ENCODE data around the gene BTBD1. TPM values are rescaled to one million over a fixed set of nuclear protein-coding genes. Genes with fewer than 3 reads are reported as not detected.

The BTBD1 gene
- total RNA-seq, 2 donors from 2014 or later = 35.9 to 37.0 TPM

- H3K27ac ChIP-seq (ENCODE audit: low read depth, low read length) = no peak overlapping the region
- no peaks in the 10 kb centered on the region for H3K4me1 Mint-ChIP-seq
- no peak overlapping the region for H3K9ac ChIP-seq (ENCODE audit: extremely low read depth, low read length, poor library complexity, severe bottlenecking)
- H3K4me3 ChIP-seq (ENCODE audit: low read length) = no peak overlapping the region
- DNase-seq = no peak
- no peak overlapping the region for H3K4me3 Mint-ChIP-seq
- H3K9me3 Mint-ChIP-seq = no peaks in the 10 kb centered on the region
- no peaks in the 10 kb centered on the region for H3K36me3 Mint-ChIP-seq (ENCODE audit: low read depth)
- H3K9me3 ChIP-seq (ENCODE audit: control insufficient read depth, low read length) = no peaks in the 10 kb centered on the region
- H3K27me3 Mint-ChIP-seq (ENCODE audit: insufficient read depth) = peaks cover 11% of the 10 kb centered on the region
- H3K27ac Mint-ChIP-seq = no peak overlapping the region
- TF ChIP-seq, protein P1, sequence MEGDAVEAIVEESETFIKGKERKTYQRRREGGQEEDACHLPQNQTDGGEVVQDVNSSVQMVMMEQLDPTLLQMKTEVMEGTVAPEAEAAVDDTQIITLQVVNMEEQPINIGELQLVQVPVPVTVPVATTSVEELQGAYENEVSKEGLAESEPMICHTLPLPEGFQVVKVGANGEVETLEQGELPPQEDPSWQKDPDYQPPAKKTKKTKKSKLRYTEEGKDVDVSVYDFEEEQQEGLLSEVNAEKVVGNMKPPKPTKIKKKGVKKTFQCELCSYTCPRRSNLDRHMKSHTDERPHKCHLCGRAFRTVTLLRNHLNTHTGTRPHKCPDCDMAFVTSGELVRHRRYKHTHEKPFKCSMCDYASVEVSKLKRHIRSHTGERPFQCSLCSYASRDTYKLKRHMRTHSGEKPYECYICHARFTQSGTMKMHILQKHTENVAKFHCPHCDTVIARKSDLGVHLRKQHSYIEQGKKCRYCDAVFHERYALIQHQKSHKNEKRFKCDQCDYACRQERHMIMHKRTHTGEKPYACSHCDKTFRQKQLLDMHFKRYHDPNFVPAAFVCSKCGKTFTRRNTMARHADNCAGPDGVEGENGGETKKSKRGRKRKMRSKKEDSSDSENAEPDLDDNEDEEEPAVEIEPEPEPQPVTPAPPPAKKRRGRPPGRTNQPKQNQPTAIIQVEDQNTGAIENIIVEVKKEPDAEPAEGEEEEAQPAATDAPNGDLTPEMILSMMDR (conservative IDR thresholded peaks at IDR 0.05) = no peak
- H3K27me3 ChIP-seq (ENCODE audit: control insufficient read depth, insufficient read depth, low read length, poor library complexity, severe bottlenecking) = no peaks in the 10 kb centered on the region
- no peaks in the 10 kb centered on the region for H3K4me1 ChIP-seq (ENCODE audit: control insufficient read depth, insufficient read depth, low read length)
- 96% methylated on average over 3 to 6 of the region's 6 CpGs for WGBS, 2 experiments (ENCODE audit: insufficient coverage in 1 of 2, insufficient read length in 1 of 2)
- H3K36me3 ChIP-seq (ENCODE audit: control insufficient read depth, insufficient read depth, low read length) = no peaks in the 10 kb centered on the region
Measured at GRCh38 chr15:83114856-83115255, 47.8 kb upstream of the BTBD1 start.

DNA sequence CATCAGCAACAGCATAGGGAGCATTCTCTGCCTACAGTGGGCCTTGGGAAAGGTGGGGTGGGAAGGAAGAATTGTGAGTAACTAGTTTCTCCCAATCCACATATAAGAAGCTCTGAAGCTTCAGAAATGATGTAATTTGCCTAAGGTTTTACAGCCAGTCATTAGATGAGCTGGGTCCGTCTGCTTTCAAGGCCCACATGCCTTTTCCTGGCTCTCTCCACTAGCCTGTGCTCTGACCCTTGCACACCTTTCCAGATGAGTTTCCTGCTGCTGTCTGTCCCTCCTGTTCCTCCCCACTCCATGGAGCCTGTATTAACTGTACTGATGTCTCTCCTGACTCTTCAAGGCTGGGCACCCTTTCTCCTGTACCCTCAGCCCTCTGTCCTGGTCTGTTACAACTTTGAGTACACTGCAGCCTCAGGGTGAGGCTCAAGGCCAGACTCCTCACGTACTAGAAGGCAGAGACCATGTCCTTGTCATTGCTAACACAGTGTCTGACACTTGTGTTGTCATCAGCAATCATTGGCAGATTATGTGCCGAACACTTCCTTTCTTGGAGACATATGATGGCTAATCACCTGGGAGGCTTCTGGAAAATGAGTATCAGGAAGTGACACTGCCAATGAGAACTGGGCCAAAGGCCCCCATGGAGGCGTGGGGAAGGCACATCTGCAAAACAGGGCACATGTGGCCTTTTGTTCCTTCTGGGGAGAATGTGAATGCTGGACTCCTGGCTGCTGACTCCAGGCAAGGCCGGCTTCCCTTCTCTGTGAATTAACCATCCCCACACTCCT is 47.0 kb upstream of the BTBD1 start:
- Mint-ChIP-seq H3K4me3 (no peak overlapping the region), H3K9me3 (no peaks in the 10 kb centered on the region), H3K36me3 (ENCODE audit: low read depth) (no peaks in the 10 kb centered on the region), H3K4me1 (no peaks in the 10 kb centered on the region), H3K27ac (peak overlapping the region; percentile 15), H3K27me3 (ENCODE audit: insufficient read depth) (peaks cover 18% of the 10 kb centered on the region)
- Histone ChIP-seq H3K36me3 (ENCODE audit: control insufficient read depth, insufficient read depth, low read length) (no peaks in the 10 kb centered on the region), H3K9ac (ENCODE audit: extremely low read depth, low read length, poor library complexity, severe bottlenecking) (no peak overlapping the region), H3K27me3 (ENCODE audit: control insufficient read depth, insufficient read depth, low read length, poor library complexity, severe bottlenecking) (peaks cover 7% of the 10 kb centered on the region), H3K4me1 (ENCODE audit: control insufficient read depth, insufficient read depth, low read length) (no peaks in the 10 kb centered on the region), H3K27ac (ENCODE audit: low read depth, low read length) (no peak overlapping the region), H3K4me3 (ENCODE audit: low read length) (no peak overlapping the region), H3K9me3 (ENCODE audit: control insufficient read depth, low read length) (no peaks in the 10 kb centered on the region)
- no peak for DNase-seq
- TF ChIP-seq, protein P1 (conservative IDR thresholded peaks at IDR 0.05) = no peak
- 89 to 98% methylated on average over 5 of the region's 5 CpGs for WGBS, 2 experiments (ENCODE audit: insufficient coverage in 1 of 2, insufficient read length in 1 of 2)

DNA sequence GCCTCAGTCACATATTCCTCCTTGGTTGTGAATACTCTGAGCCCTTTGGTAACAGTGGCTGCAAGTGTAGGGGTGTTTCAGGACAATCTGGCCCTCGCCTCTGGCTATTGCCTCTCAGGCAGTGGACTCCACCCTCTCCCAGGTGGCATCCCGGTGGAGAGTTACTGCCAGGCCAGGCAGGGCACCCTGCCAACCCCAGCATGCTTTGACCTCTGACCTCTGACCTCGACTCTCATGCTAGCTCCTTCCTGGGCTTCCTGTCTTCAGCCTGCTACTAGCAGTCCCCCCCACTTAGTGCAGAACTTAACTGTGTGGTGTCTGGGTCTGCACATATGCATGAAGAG is 45.9 kb upstream of the BTBD1 start:
- Mint-ChIP-seq H3K36me3 (ENCODE audit: low read depth) (no peaks in the 10 kb centered on the region), H3K27me3 (ENCODE audit: insufficient read depth) (peaks cover 30% of the 10 kb centered on the region), H3K27ac (no peak overlapping the region), H3K9me3 (no peaks in the 10 kb centered on the region), H3K4me3 (no peak overlapping the region), H3K4me1 (peaks cover 4% of the 10 kb centered on the region)
- Histone ChIP-seq H3K4me3 (ENCODE audit: low read length) (no peak overlapping the region), H3K9me3 (ENCODE audit: control insufficient read depth, low read length) (no peaks in the 10 kb centered on the region), H3K27ac (ENCODE audit: low read depth, low read length) (no peak overlapping the region), H3K27me3 (ENCODE audit: control insufficient read depth, insufficient read depth, low read length, poor library complexity, severe bottlenecking) (peaks cover 18% of the 10 kb centered on the region), H3K4me1 (ENCODE audit: control insufficient read depth, insufficient read depth, low read length) (no peaks in the 10 kb centered on the region), H3K9ac (ENCODE audit: extremely low read depth, low read length, poor library complexity, severe bottlenecking) (no peak overlapping the region), H3K36me3 (ENCODE audit: control insufficient read depth, insufficient read depth, low read length) (no peaks in the 10 kb centered on the region)
- 81 to 84% methylated on average over 3 of the region's 3 CpGs for WGBS, 2 experiments (ENCODE audit: insufficient coverage in 1 of 2, insufficient read length in 1 of 2)
- TF ChIP-seq, protein P1 (conservative IDR thresholded peaks at IDR 0.05) = no peak
- DNase-seq = no peak

Measured in endodermal cell (in vitro differentiated cells).